Uterus (tissue), 4 donors: ENCODE measurements around the gene SLC25A26. TPM values are rescaled to one million over a fixed set of nuclear protein-coding genes. Genes with fewer than 3 reads are reported as not detected.
A peak's percentile ranks its signal among the peaks of the same experiment; 100 is the strongest.

Experiments used
- DNase-seq, 2 donors: peaks; one replicate each; pipeline ENCODE4 v3.0.0-alpha.2; 2019 to 2020
- H3K27ac ChIP-seq, 2 donors: fragments of 200-600 bp; sonication (generic); 1 replicate in 1 of 2; 2 replicates in 1 of 2; pipeline ENCODE4 v1.5.1; 2016 to 2018
- H3K27me3 ChIP-seq, 2 donors: fragments of 200-600 bp; sonication (generic); one replicate each; pipeline ENCODE4 v1.5.1; 2018 to 2019; ENCODE audit warnings: control low read depth in 1 of 2
- H3K36me3 ChIP-seq, 2 donors: fragments of 200-600 bp; sonication (generic); one replicate each; pipeline ENCODE4 v1.5.1; 2019; ENCODE audit warnings: control low read depth in 1 of 2
- H3K4me1 ChIP-seq, 2 donors: fragments of 200-600 bp; sonication (generic); one replicate each; pipeline ENCODE4 v1.5.1; 2018 to 2019; ENCODE audit warnings: control low read depth in 1 of 2
- H3K4me3 ChIP-seq, 2 donors: fragments of 200-600 bp; sonication (generic); 1 replicate in 1 of 2; 2 replicates in 1 of 2; pipeline ENCODE4 v1.5.1; 2018 to 2019; ENCODE audit warnings: mild to moderate bottlenecking in 1 of 2
- H3K9me3 ChIP-seq, 2 donors: fragments of 200-600 bp; sonication (generic); one replicate each; pipeline ENCODE4 v1.5.1; 2019; ENCODE audit warnings: control low read depth in 1 of 2
- POLR2A ChIP-seq, 2 donors: fragments of 450-650 bp; IDR thresholded peaks; one replicate each; pipeline ENCODE4 v1.6.1; 2016; ENCODE audit warnings: antibody characterized with exemption in 2 of 2, mild to moderate bottlenecking in 1 of 2, moderate library complexity in 1 of 2
- intact Hi-C: fragments of 100-400 bp; cut with DNase I; formaldehyde crosslinking; loops from one replicate; pipeline ENCODE4 v1.15.1; 2023; ENCODE audit warnings: low total_unique reads
- total RNA-seq, 4 donors: library from RNA; depleted of rRNA in 3 of 4; stranded (reverse); fragments of >200 nt in 3 of 4; gene quantifications; one replicate each; pipeline versions ENCODE4 v1.1.0 to v1.2.4, GENCODE V29; 2014 to 2023
- TF ChIP-seq, protein P1 (sequence below), 4 experiments: fragments of 200-600 bp in 2 of 4; fragments of 450-650 bp in 2 of 4; sonication (generic) in 2 of 4; IDR thresholded peaks; one replicate each; pipeline ENCODE4 v1.5.1; 2016 to 2019; ENCODE audit warnings: antibody characterized with exemption in 4 of 4, mild to moderate bottlenecking in 2 of 4, moderate library complexity in 1 of 4
- donor health status: DM: yes; HTN: yes; CAD: no.

SLC25A26 gene
- 10 to 100 TPM; 10.6 to 24.9 (median 17.8) TPM for total RNA-seq

DNA sequence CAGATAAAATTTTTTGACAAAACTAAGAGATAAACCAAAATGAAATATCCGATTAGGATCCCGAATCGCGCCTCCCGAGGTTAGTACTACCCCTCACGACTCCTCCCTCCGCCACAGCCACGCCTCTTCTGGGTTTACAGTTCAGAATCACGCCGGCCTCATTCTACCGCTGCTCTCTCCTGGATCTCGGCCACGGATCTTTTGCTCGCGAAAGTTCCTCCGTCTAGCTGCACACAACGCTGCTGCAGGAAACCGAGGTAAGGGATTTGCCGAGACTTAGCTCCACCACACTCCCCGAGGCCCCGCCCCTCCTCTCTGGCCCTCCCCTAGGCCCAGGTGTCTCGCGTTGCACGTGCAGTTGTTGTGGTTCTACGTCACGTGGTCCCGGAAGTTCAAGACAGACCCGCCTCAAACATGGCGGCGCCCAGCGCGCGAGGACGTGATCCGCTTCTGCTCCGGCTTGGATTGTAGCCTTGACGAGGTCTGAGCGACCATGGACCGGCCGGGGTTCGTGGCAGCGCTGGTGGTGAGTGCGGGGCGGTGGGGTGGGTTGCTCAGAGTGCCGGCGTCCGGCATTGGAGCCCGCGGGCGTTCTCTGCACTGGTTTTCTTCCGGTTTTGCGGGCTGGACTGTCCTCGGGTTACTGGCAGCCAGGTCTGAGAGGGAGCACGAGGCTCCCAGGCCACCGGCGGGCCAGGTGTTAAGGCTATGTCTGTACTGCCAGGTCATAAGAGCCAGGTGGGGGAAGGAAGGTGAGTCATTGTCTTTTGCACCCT, at the start of gene SLC25A26:
TSS of gene SLC25A26 (plus strand) at position 400 of the 776 bp plus-strand sequence. CDS start at position 494, 94 bp downstream.
- H3K9me3 ChIP-seq = no peaks in the 10 kb centered on the region
- H3K27me3 ChIP-seq = no peaks in the 10 kb centered on the region
- TF ChIP-seq POLR2A (IDR thresholded peaks at IDR 0.05) = peak in 1 of 2 donors; percentile 30
- TF ChIP-seq, protein P1, sequence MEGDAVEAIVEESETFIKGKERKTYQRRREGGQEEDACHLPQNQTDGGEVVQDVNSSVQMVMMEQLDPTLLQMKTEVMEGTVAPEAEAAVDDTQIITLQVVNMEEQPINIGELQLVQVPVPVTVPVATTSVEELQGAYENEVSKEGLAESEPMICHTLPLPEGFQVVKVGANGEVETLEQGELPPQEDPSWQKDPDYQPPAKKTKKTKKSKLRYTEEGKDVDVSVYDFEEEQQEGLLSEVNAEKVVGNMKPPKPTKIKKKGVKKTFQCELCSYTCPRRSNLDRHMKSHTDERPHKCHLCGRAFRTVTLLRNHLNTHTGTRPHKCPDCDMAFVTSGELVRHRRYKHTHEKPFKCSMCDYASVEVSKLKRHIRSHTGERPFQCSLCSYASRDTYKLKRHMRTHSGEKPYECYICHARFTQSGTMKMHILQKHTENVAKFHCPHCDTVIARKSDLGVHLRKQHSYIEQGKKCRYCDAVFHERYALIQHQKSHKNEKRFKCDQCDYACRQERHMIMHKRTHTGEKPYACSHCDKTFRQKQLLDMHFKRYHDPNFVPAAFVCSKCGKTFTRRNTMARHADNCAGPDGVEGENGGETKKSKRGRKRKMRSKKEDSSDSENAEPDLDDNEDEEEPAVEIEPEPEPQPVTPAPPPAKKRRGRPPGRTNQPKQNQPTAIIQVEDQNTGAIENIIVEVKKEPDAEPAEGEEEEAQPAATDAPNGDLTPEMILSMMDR (IDR thresholded peaks at IDR 0.05) = no peak
- DNase-seq = peak; percentile 94 to 96
- H3K4me1 ChIP-seq = no peaks in the 10 kb centered on the region
- intact Hi-C loops = no loop called here
- peak within 1 kb of the TSS; percentile 58 to 65 for H3K4me3 ChIP-seq
- H3K36me3 ChIP-seq = no peaks in the 10 kb centered on the region
- H3K27ac ChIP-seq = peak within 1 kb of the TSS; percentile 53 to 73

DNA sequence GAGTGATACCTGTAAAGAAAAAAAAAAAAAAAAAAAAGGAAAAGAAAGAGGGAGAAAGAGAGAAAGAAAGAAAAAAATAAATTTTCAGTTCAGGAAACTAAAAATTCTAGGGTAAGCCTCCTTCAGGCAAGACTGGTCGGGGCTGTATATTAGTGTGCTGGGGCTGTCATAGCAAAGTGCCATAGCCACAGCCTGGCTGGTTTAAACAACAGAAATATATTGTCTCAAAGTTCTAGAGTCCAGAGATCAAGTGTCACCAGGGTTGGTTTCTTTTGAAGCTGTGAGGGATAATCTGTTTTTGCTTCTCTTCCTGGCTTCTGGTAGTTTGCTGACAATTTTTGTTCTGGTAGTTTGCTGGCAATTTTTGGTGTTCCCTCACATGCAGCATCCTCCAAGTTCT, 48.4 kb upstream of the SLC25A26 start:
- TF ChIP-seq POLR2A (IDR thresholded peaks at IDR 0.05) = no peak
- TF ChIP-seq, protein P1 (IDR thresholded peaks at IDR 0.05) = no peak
- intact Hi-C loops = no loop called here
- Histone ChIP-seq H3K4me1 (no peaks in the 10 kb centered on the region), H3K27ac (no peak overlapping the region), H3K36me3 (no peaks in the 10 kb centered on the region), H3K9me3 (no peaks in the 10 kb centered on the region), H3K27me3 (no peaks in the 10 kb centered on the region), H3K4me3 (no peak overlapping the region)
- DNase-seq = no peak

GRCh38 chr3:66177026-66177425, 43.8 kb upstream of the SLC25A26 start:
- Histone ChIP-seq H3K4me3 (no peak overlapping the region), H3K4me1 (no peaks in the 10 kb centered on the region), H3K27ac (no peak overlapping the region), H3K36me3 (no peaks in the 10 kb centered on the region), H3K27me3 (no peaks in the 10 kb centered on the region), H3K9me3 (no peaks in the 10 kb centered on the region)
- DNase-seq = no peak
- TF ChIP-seq, protein P1 (IDR thresholded peaks at IDR 0.05) = no peak
- no peak for TF ChIP-seq POLR2A (IDR thresholded peaks at IDR 0.05)
- intact Hi-C loops = no loop called here

DNA sequence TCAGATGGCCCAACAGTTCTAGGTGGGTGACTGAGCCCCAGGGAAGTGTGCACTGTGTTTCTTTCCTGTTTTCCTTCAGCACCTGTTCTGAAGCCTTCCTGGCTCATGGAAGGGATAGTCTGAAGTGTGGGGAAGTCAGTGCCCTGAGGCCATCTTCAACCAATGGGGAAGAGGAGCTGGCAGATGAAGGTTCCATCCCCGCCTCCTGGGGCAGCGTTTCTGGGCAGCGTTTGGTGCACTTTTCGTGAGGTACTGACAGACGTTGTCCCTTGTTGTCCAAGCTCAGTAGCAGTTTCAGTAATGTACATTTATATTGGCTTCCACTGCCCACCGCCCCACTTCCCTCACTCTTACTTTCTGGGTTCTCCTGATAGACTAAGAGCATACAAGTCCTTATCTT, 42.6 kb upstream of the SLC25A26 start:
- Histone ChIP-seq H3K9me3 (no peaks in the 10 kb centered on the region), H3K27ac (no peak overlapping the region), H3K27me3 (no peaks in the 10 kb centered on the region), H3K4me1 (no peaks in the 10 kb centered on the region), H3K4me3 (no peak overlapping the region), H3K36me3 (no peaks in the 10 kb centered on the region)
- TF ChIP-seq, protein P1 (IDR thresholded peaks at IDR 0.05) = no peak
- intact Hi-C loops = no loop called here
- no peak for DNase-seq

DNA sequence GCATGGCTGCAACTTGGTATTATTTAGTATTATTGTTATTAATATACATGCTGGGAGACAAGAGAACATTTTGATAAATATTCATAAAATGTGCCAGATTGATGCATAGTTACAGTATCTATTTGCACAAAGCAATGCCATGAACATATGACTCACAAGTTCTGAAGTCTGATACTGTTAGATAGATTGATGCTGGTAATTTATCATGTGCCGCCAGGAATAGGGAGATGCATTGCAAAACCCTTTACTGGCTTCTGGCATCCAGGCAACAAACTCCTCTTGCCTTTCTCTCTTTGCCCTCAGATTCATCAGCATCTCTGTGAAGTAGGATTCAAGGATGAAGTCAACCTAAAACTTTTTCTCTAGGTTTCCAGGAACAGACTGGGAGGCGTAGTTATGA, 41.0 kb upstream of the SLC25A26 start:
- intact Hi-C loops = no loop called here
- H3K27ac ChIP-seq = no peak overlapping the region
- H3K9me3 ChIP-seq = no peaks in the 10 kb centered on the region
- no peak overlapping the region for H3K4me3 ChIP-seq
- TF ChIP-seq POLR2A (IDR thresholded peaks at IDR 0.05) = no peak
- TF ChIP-seq, protein P1 (IDR thresholded peaks at IDR 0.05) = no peak
- no peaks in the 10 kb centered on the region for H3K36me3 ChIP-seq
- H3K4me1 ChIP-seq = no peaks in the 10 kb centered on the region
- H3K27me3 ChIP-seq = no peaks in the 10 kb centered on the region
- DNase-seq = no peak
